IMR-90 (cell line): ENCODE measurements around the gene GPX4. TPM values are rescaled to one million over a fixed set of nuclear protein-coding genes. Genes with fewer than 3 reads are reported as not detected.

ENCODE experiments used
- ATAC-seq: fragments of 200-7000 bp; cut with Tn5 transposase; 2 replicates; pipeline ENCODE4 v1.9.1; 2020; ENCODE audit warnings: low read depth, mild to moderate bottlenecking, moderate library complexity
- BruUV-seq: library from RNA; stranded (reverse); fragments of 400-500 nt; replicated peaks from 2 replicates; lab custom pipeline; 2021; lab: Mats Ljungman, UMichigan
- CTCF ChIA-PET: fragments of 300-600 bp; formaldehyde crosslinking; extraction: SDS; loops from one replicate; lab custom pipeline; 2021; ENCODE audit warnings: antibody characterized with exemption; lab: Yijun Ruan, JAX
- POLR2A ChIA-PET: fragments of 300-600 bp; sonication (Branson Sonifier 250); formaldehyde crosslinking; loops from one replicate; lab custom pipeline; 2022; ENCODE audit warnings: antibody characterized with exemption; ENCODE audit not compliant: unreplicated experiment; lab: Charles Lee
- DNase-seq: peaks from one replicate; pipeline ENCODE4 v3.0.0; 2013
- H2AFZ ChIP-seq: replicated peaks from 2 replicates; pipeline ENCODE3; 2013; ENCODE audit warnings: low read length, mild to moderate bottlenecking; ENCODE audit not compliant: poor library complexity
- H2AK5ac ChIP-seq: 2 replicates; pipeline ENCODE4 v1.6.1; 2013; ENCODE audit warnings: low read depth, low read length, inconsistent platforms
- H2AK9ac ChIP-seq: replicated peaks from 2 replicates; pipeline ENCODE3; 2013; ENCODE audit warnings: mild to moderate bottlenecking, low read depth, low read length, moderate library complexity; ENCODE audit not compliant: poor library complexity
- H2BK120ac ChIP-seq: 2 replicates; pipeline ENCODE4 v1.6.1; 2013; ENCODE audit warnings: low read depth, low read length, inconsistent platforms
- H2BK15ac ChIP-seq: 3 replicates; pipeline ENCODE4 v1.6.1; 2013; ENCODE audit warnings: low read depth, low read length, inconsistent platforms
- H2BK20ac ChIP-seq: 2 replicates; pipeline ENCODE4 v1.6.1; 2013; ENCODE audit warnings: low read depth, mild to moderate bottlenecking, inconsistent platforms, low read length, moderate library complexity
- H2BK5ac ChIP-seq: 2 replicates; pipeline ENCODE4 v1.6.1; 2013; ENCODE audit warnings: mild to moderate bottlenecking, low read depth, low read length, inconsistent platforms; ENCODE audit not compliant: poor library complexity, severe bottlenecking
- H3K14ac ChIP-seq: replicated peaks from 2 replicates; pipeline ENCODE4 v1.6.1; 2013; ENCODE audit warnings: low read depth, low read length, inconsistent platforms
- H3K18ac ChIP-seq: 2 replicates; pipeline ENCODE4 v1.6.1; 2013; ENCODE audit warnings: low read depth, low read length, control low read depth
- H3K23ac ChIP-seq: 2 replicates; pipeline ENCODE4 v1.6.1; 2013; ENCODE audit warnings: low read depth, low read length, inconsistent platforms
- H3K27ac ChIP-seq: 2 replicates; pipeline ENCODE4 v1.5.1; 2013; ENCODE audit warnings: mild to moderate bottlenecking, control low read depth, low read length; ENCODE audit not compliant: insufficient read depth
- H3K27me3 ChIP-seq: 2 replicates; pipeline ENCODE4 v1.6.1; 2013; ENCODE audit warnings: low read length; ENCODE audit not compliant: control insufficient read depth, insufficient read depth
- H3K36me3 ChIP-seq: 2 replicates; pipeline ENCODE4 v1.6.1; 2013; ENCODE audit warnings: low read length, mixed read lengths; ENCODE audit not compliant: control insufficient read depth, insufficient read depth
- H3K4ac ChIP-seq: 2 replicates; pipeline ENCODE4 v1.6.1; 2013; ENCODE audit warnings: low read depth, low read length, inconsistent platforms
- H3K4me1 ChIP-seq: 2 replicates; pipeline ENCODE4 v1.6.1; 2013; ENCODE audit warnings: low read length, mixed read lengths; ENCODE audit not compliant: control insufficient read depth, insufficient read depth
- H3K4me2 ChIP-seq: 2 replicates; pipeline ENCODE4 v1.6.1; 2013; ENCODE audit warnings: low read depth, mild to moderate bottlenecking, control low read depth, low read length, moderate library complexity
- H3K4me3 ChIP-seq: 2 replicates; pipeline ENCODE4 v1.5.1; 2013; ENCODE audit warnings: low read depth, mild to moderate bottlenecking, control low read depth, low read length, moderate library complexity; ENCODE audit not compliant: insufficient read depth
- H3K56ac ChIP-seq: 2 replicates; pipeline ENCODE4 v1.6.1; 2013; ENCODE audit warnings: low read length, inconsistent platforms; ENCODE audit not compliant: insufficient read depth; ENCODE audit errors: extremely low read depth
- H3K79me1 ChIP-seq, 2 experiments: 2 replicates each; pipeline ENCODE4 v1.6.1; 2013; ENCODE audit warnings: low read length in 2 of 2, inconsistent platforms in 1 of 2, low read depth in 1 of 2
- H3K9ac ChIP-seq: 2 replicates; pipeline ENCODE4 v1.6.1; 2013; ENCODE audit warnings: low read depth, low read length, control low read depth
- H3K9me1 ChIP-seq: 2 replicates; pipeline ENCODE4 v1.6.1; 2013; ENCODE audit warnings: low read length, inconsistent platforms; ENCODE audit not compliant: insufficient read depth
- H3K9me3 ChIP-seq: 2 replicates; pipeline ENCODE4 v1.6.1; 2013; ENCODE audit warnings: low read length; ENCODE audit not compliant: control insufficient read depth, insufficient read depth
- H4K20me1 ChIP-seq: 2 replicates; pipeline ENCODE4 v1.6.1; 2013; ENCODE audit warnings: low read length, inconsistent platforms; ENCODE audit not compliant: insufficient read depth
- H4K5ac ChIP-seq: 2 replicates; pipeline ENCODE4 v1.6.1; 2013; ENCODE audit warnings: mild to moderate bottlenecking, low read depth, low read length, control low read depth
- H4K8ac ChIP-seq, 2 experiments: 2 replicates each; pipeline ENCODE4 v1.6.1; 2013; ENCODE audit warnings: low read depth in 2 of 2, low read length in 2 of 2, control low read depth in 1 of 2, inconsistent platforms in 1 of 2
- H4K91ac ChIP-seq: 2 replicates; pipeline ENCODE4 v1.6.1; 2013; ENCODE audit warnings: low read depth, low read length, inconsistent platforms; ENCODE audit not compliant: insufficient read depth
- BHLHE40 ChIP-seq: fragments of 150-350 bp; IDR thresholded peaks from 2 replicates; pipeline ENCODE4 v1.6.1; 2016; ENCODE audit warnings: mild to moderate bottlenecking, low read depth, low read length
- NFE2L2 ChIP-seq: fragments of 150-350 bp; IDR thresholded peaks from 2 replicates; pipeline ENCODE4 v1.6.1; 2016; ENCODE audit warnings: low read depth, mild to moderate bottlenecking, low read length
- POLR2A ChIP-seq: IDR thresholded peaks from 2 replicates; pipeline ENCODE4 v1.6.1; 2012; ENCODE audit warnings: mild to moderate bottlenecking, low read depth, low read length
- WGBS, 2 experiments: methylation state at CpG; one replicate each; pipeline versions ENCODE4 v1.1.5 to v1.1.7; 2013; ENCODE audit warnings: missing lambda C conversion rate in 2 of 2; ENCODE audit not compliant: insufficient read length in 1 of 2; ENCODE audit errors: extremely low coverage in 2 of 2; 5-methylcytosine and 5-hydroxymethylcytosine counted together
- dilution Hi-C: fragments of 300-500 bp; cut with HindIII; formaldehyde crosslinking; loops from one replicate; pipeline ENCODE4 v1.14.3; 2018; ENCODE audit warnings: low sequenced_read_pairs; ENCODE audit not compliant: unreplicated experiment
- in situ Hi-C: fragments of 300-500 bp; cut with MboI; formaldehyde crosslinking; loops from 3 replicates; pipeline ENCODE4 v1.14.3; 2019; ENCODE audit warnings: low sequenced_read_pairs, inconsistent platforms, mixed read lengths
- intact Hi-C: fragments of 100-400 bp; cut with micrococcal nuclease; formaldehyde crosslinking; loops from 2 replicates; pipeline ENCODE4 v1.10.0; 2022
- polyA plus RNA-seq, 3 experiments: library from polyadenylated mRNA; depleted of rRNA; stranded (reverse); fragments of >200 nt; gene quantifications; 2 replicates each; pipeline ENCODE4 v1.2.3, GENCODE V29; 2012; ENCODE audit warnings: low replicate concordance in 1 of 3
- total RNA-seq: library from RNA; depleted of rRNA; stranded (reverse); fragments of >200 nt; gene quantifications from 2 replicates; pipeline ENCODE4 v1.2.3, GENCODE V29; 2012

Gene GPX4
- total and polyA plus RNA-seq, 2 of the 4 experiments (the other 2 are of a cell fraction): 357 to 1,083 TPM

GRCh38 chr19:1115646-1116420 lies 12.0 kb downstream of the GPX4 start:
- Histone ChIP-seq H3K18ac (no peak overlapping the region), H3K9me1 (no peaks in the 10 kb centered on the region), H2BK120ac (no peak overlapping the region), H2AK5ac (no peak overlapping the region), H2BK15ac (no peak overlapping the region), H2AFZ (no peak overlapping the region), H3K23ac (no peak overlapping the region), H3K9me3 (no peaks in the 10 kb centered on the region), H4K20me1 (peaks cover 19% of the 10 kb centered on the region), H4K8ac (no peak overlapping the region), H3K36me3 (peaks cover 83% of the 10 kb centered on the region), H3K9ac (no peak overlapping the region), H3K27me3 (no peaks in the 10 kb centered on the region), H2BK20ac (no peak overlapping the region), H2BK5ac (no peak overlapping the region), H4K5ac (no peak overlapping the region), H3K4me2 (no peak overlapping the region), H3K4me3 (no peak overlapping the region), H3K56ac (no peak overlapping the region), H3K4me1 (peaks cover 11% of the 10 kb centered on the region), H3K14ac (no peak overlapping the region), H2AK9ac (peak overlapping the region; percentile 28), H3K79me1 (peaks cover 11 to 30% of the 10 kb centered on the region in 2 experiments), H4K91ac (no peak overlapping the region), H3K27ac (no peak overlapping the region), H3K4ac (no peak overlapping the region)
- CTCF ChIA-PET: interaction anchor here (0.6 kb wide), 1 partner anchor 78 kb away, joined by 3 read pairs; no protein-coding TSS in a partner anchor
- dilution Hi-C loops: no loop called here
- ATAC-seq: no peak
- no peak for DNase-seq
- no TSS peak for BruUV-seq
- 90% methylated on average over 18 of the region's 35 CpGs; no CpG with 5 or more reads in 1 of the 2 experiments for WGBS, 2 experiments
- in situ Hi-C loops: no loop called here
- intact Hi-C loops: no loop called here
- TF ChIP-seq BHLHE40: no peak
- TF ChIP-seq POLR2A: no peak
- TF ChIP-seq NFE2L2: no peak
- POLR2A ChIA-PET: no interaction called here
